ENCODE results near the gene TPRG1L. TPM values are rescaled to one million over a fixed set of nuclear protein-coding genes. Genes with fewer than 3 reads are reported as not detected.
"Not testable (repeated sequence)": the region's sequence is repeated elsewhere in the genome, so short reads cannot be mapped to it uniquely, and the experiment has no call there.

The TPRG1L gene
- total RNA-seq = 10 to 100 TPM; 33.9 to 45.1 (median 40.0) TPM

GRCh38 chr1:3624200-3625136 lies at the start of gene TPRG1L:
Gene TPRG1L, plus strand, starts transcription at chr1:3625015. Its CDS starts 58 bp downstream, at chr1:3625073.
- DNase-seq = peak; percentile 98 to 99
- no peaks in the 10 kb centered on the region for H3K27me3 ChIP-seq
- 3 to 4% methylated on average over 4 to 36 of the region's 108 CpGs for WGBS, 2 donors
- H3K36me3 ChIP-seq = peaks cover 17 to 21% of the 10 kb centered on the region in 2 donors
- intact Hi-C loops (cut with DNase I) = loop anchor here (5.0 kb wide), 1 partner anchor 172 kb away; the partner anchor contains the start of gene ARHGEF16
- peak within 1 kb of the TSS; percentile 75 to 97 (median 94) for H3K4me3 ChIP-seq (replicated peaks in 1 of 3)
- peaks cover 20 to 28% of the 10 kb centered on the region in 2 donors for H3K4me1 ChIP-seq
- no peaks in the 10 kb centered on the region for H3K9me3 ChIP-seq
- peak in 1 of 2 donors; percentile 80 for TF ChIP-seq POLR2A (IDR thresholded peaks at IDR 0.05)
- TF ChIP-seq, protein P1, sequence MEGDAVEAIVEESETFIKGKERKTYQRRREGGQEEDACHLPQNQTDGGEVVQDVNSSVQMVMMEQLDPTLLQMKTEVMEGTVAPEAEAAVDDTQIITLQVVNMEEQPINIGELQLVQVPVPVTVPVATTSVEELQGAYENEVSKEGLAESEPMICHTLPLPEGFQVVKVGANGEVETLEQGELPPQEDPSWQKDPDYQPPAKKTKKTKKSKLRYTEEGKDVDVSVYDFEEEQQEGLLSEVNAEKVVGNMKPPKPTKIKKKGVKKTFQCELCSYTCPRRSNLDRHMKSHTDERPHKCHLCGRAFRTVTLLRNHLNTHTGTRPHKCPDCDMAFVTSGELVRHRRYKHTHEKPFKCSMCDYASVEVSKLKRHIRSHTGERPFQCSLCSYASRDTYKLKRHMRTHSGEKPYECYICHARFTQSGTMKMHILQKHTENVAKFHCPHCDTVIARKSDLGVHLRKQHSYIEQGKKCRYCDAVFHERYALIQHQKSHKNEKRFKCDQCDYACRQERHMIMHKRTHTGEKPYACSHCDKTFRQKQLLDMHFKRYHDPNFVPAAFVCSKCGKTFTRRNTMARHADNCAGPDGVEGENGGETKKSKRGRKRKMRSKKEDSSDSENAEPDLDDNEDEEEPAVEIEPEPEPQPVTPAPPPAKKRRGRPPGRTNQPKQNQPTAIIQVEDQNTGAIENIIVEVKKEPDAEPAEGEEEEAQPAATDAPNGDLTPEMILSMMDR (IDR thresholded peaks at IDR 0.05) = no peak
- peak within 1 kb of the TSS in 2 of 3 donors; percentile 58 to 66 for H3K27ac ChIP-seq

DNA sequence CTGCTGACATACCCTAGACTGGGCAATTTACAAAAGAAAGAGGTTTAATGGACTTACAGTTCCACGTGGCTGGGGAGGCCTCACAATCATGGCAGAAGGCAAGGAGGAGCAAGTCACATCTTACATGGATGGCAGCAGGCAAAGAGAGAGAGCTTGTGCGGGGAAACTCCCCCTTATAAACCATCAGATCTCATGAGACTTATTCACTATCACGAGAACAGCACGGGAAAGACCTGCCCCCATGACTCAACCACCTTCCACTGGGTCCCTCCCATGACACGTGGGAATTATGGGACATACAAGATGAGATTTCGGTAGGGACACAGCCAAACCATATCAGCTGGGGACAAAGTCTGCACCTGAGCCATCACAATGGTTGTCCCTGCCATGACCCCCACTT lies 49.3 kb upstream of the TPRG1L start:
- intact Hi-C loops (cut with DNase I); H3K27ac ChIP-seq; H3K36me3 ChIP-seq; H3K9me3 ChIP-seq; DNase-seq; H3K27me3 ChIP-seq; H3K4me3 ChIP-seq (replicated peaks in 1 of 3): not testable (repeated sequence)
- H3K4me1 ChIP-seq = peaks cover 1 to 12% of the 10 kb centered on the region in 2 donors
- 89 to 91% methylated on average over 6 of the region's 6 CpGs for WGBS, 2 donors

GRCh38 chr1:3575993-3576392 lies 48.8 kb upstream of the TPRG1L start:
- no peak for DNase-seq
- 88 to 96% methylated on average over 7 to 11 of the region's 15 CpGs for WGBS, 2 donors
- no peak overlapping the region for H3K4me3 ChIP-seq (replicated peaks in 1 of 3)
- peaks cover 0 to 9% of the 10 kb centered on the region in 2 donors for H3K4me1 ChIP-seq
- TF ChIP-seq POLR2A (IDR thresholded peaks at IDR 0.05) = no peak
- TF ChIP-seq, protein P1 (IDR thresholded peaks at IDR 0.05) = no peak
- H3K36me3 ChIP-seq = no peaks in the 10 kb centered on the region
- H3K27me3 ChIP-seq = no peaks in the 10 kb centered on the region
- H3K9me3 ChIP-seq = no peaks in the 10 kb centered on the region
- intact Hi-C loops (cut with DNase I) = no loop called here
- H3K27ac ChIP-seq = no peak overlapping the region

- Histone ChIP-seq H3K4me3 (replicated peaks in 1 of 3) (no peak overlapping the region), H3K36me3 (no peaks in the 10 kb centered on the region), H3K27ac (no peak overlapping the region), H3K27me3 (no peaks in the 10 kb centered on the region), H3K4me1 (peaks cover 0 to 9% of the 10 kb centered on the region in 2 donors), H3K9me3 (no peaks in the 10 kb centered on the region)
- intact Hi-C loops (cut with DNase I) = no loop called here
- TF ChIP-seq, protein P1 (IDR thresholded peaks at IDR 0.05) = no peak
- TF ChIP-seq POLR2A (IDR thresholded peaks at IDR 0.05) = no peak
- 16 to 18% methylated on average over 6 of the region's 7 CpGs for WGBS, 2 donors
- DNase-seq = peak; percentile 74 to 79
Measured at GRCh38 chr1:3577300-3577699, 47.5 kb upstream of the TPRG1L start.

- WGBS, 2 donors = 75 to 78% methylated on average over 10 to 17 of the region's 27 CpGs
- no peak for TF ChIP-seq POLR2A (IDR thresholded peaks at IDR 0.05)
- TF ChIP-seq, protein P1 (IDR thresholded peaks at IDR 0.05) = no peak
Measured at GRCh38 chr1:3577711-3578432, 46.9 kb upstream of the TPRG1L start.

More at GRCh38 chr1:3577711-3578432, 46.9 kb upstream of the TPRG1L start:
- Histone ChIP-seq H3K27ac (no peak overlapping the region), H3K27me3 (no peaks in the 10 kb centered on the region), H3K4me1 (peaks cover 0 to 9% of the 10 kb centered on the region in 2 donors), H3K4me3 (replicated peaks in 1 of 3) (no peak overlapping the region), H3K9me3 (no peaks in the 10 kb centered on the region), H3K36me3 (no peaks in the 10 kb centered on the region)
- no peak for DNase-seq
- intact Hi-C loops (cut with DNase I) = no loop called here
